Measurements from ENCODE around the gene LOXL4.
"Not testable (repeated sequence)": the region's sequence is repeated elsewhere in the genome, so short reads cannot be mapped to it uniquely, and the experiment has no call there.

LOXL4 gene

DNA sequence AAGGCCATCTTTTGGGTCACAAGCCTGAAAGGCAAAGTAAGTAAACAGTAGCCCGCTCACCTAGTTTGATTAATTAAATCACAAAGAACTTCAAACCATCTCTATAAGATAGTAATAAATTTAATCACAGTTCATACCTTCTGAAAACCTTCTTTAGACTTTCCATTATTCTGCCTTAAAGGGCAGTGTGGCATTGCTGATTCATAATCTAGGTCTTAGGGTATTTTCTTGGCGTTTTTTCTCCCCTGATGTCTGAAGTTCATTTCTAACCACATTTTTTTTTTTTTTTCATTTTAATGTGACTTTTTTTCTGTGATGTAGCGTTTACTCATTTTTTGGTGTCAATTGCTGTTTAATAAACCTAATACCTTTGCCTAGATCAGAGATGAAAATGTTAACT lies 27.5 kb downstream of the LOXL4 start:
- DNase-seq: no peak

DNA sequence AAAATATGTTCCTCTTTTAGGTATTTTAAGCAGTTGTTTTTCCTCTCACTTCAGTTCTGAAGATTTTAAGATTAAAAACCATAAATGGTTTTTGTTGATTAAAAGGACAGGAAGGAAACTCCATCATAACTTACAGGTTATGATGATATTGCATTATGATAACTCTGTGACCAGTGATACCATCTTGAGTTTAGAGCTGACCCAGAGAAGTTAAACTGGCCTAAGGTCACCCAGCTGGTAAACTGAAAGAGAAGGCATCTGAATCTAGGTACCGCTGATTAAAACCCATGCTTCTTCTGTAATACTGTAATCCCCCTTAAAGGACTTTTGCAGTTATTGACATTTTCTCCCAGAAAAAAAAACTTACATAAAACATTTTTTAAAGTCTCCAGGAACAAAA lies 29.6 kb downstream of the LOXL4 start:
- DNase-seq: no peak

DNA sequence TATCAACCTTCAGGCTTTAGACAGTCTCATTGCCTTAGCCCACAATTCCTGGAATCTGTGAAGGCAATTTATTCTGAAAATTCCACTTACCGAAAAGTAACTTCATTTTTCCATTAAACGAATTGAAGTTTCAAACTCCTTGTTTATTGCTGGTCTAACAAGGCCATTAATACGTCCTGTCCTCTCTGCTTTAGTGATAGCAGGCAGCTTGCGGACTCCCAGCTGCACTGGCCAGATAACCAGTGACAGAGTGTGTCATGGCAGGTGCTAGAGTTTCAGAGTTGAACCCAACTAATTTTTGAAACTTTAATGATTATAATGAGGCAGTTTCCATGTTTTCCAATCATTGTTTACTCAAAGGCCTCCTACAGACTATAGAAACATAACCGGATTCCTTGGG lies 31.1 kb downstream of the LOXL4 start:
- no peak for DNase-seq

DNA sequence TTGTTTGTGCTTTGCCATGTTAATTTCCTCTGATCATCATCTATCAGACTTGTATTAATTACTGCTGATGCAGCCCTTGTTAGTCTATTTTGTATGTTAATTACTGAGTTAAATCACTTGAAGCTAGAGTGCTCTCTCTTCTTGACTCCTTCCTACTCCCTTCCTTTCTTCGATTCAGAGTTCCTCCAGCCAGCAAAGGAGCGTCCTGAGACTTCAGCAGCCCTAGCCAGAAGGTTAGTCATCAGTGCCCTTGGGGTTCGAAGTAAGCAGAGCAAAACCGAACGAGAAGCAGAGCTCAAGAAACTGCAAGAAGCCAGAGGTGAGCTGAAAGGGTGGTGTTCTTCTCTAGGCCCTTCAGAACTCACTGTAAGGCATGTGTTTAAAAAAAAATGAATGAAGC lies 32.1 kb downstream of the LOXL4 start:
- no peak for DNase-seq

DNA sequence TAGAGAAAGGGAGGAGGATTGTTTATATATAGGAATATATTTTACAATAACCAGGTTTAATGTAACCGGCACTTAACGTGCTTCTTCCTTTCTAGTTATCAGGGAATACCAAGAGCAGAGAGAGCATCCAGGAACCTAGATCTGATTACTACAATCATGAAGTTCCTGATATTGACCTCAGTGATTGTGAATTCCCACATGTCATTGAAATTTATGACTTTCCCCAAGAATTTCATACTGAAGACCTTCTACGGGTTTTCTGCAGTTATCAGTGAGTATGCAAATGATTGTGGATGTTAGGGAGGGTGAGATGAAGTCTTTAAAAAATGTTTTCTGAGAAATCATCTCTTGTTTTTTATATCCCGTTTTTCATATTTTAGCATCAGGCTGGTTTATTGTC lies 36.6 kb downstream of the LOXL4 start:
- no peak for DNase-seq

DNA sequence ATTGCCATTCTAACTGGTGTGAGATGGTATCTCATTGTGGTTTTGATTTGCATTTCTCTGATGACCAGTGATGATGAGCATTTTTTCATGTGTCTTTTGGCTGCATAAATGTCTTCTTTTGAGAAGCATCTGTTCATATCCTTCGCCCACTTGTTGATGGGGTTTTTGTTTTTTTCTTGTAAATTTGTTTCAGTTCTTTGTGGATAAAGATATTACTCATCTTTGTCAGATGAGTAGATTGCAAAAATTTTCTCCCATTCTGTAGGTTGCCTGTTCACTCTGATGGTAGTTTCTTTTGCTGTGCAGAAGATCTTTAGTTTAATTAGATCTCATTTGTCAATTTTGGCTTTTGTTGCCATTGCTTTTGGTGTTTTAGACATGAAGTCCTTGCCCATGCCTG lies 39.7 kb downstream of the LOXL4 start:
- DNase-seq: not testable (repeated sequence)

DNA sequence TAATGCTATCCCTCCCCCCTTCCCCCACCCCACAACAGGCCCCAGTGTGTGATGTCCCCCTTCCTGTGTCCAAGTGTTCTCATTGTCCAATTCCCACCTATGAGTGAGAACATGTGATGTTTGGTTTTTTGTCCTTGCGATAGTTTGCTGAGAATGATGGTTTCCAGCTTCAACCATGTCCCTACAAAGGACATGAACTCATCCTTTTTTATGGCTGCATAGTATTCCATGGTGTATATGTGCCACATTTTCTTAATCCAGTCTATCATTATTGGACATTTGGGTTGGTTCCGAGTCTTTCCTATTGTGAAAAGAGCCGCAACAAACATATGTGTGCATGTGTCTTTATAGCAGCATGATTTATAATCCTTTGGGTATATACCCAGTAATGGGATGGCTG lies 40.3 kb downstream of the LOXL4 start:
- not testable (repeated sequence) for DNase-seq

DNA sequence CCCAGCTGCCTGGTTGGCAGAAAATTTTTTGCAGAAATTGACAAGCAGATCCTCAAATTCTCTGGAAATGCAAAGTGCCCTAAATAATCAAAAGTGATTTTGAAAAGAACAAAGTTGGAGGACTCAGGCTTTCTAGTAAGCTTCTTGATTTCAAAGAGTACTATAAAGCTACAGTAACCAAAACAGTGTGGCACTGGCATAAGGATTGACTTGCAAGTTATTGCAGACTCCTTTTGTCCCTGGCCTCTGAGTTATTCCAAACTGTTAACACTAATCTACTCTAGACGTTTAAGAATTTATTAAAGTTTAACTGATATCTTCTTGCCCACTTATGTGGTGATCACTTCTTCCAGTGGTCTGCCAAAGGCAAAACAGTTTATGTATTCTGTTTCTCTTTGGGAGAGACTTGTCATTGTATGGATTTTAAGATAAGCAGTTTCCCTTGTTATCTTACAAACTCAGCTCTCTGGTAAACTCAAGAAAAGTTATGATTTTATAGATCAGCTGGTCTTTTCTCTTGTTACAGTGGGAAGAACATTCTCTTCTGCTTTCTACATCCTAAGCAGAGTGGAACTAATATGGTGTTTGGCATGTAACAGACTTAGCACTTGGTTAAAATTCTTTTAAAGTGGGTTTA lies 41.4 kb downstream of the LOXL4 start:
- no peak for DNase-seq

DNA sequence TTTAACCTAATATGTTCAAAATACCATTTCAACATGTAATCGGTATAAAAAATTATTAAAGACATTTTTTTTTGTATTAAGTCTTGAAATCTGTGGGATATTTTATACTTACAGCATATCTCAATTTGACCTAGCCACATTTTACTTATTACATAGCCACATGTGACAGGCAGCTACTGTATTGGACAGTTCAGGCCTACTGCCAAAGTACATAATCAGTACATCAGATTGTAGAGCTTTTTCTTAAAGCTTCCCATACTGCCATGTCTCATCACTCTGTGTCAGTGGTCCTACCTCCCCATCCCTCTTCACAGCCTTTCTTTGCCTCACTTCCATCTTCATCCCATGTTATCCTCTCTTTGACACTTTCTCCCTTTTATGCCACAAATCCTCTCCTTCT lies 43.0 kb downstream of the LOXL4 start:
- DNase-seq: no peak

DNA sequence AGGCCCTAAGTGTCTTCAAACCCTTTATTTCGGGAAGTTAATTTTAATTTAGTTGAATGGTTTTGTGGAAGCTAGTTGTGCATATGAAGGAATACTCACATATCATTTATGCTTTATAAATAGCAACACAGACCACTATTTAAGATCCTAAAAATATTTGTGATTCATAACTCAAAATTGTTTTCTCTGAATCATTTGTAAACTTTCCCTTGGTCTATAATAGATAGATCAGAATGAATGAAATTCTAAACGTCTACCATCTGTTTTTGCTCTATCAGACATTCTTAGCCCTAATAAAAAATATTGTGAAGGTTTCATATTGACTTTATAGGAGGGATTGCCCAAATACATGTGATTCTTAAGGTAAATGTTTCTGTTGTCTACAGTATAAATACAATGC lies 43.5 kb downstream of the LOXL4 start:
- no peak for DNase-seq

DNA sequence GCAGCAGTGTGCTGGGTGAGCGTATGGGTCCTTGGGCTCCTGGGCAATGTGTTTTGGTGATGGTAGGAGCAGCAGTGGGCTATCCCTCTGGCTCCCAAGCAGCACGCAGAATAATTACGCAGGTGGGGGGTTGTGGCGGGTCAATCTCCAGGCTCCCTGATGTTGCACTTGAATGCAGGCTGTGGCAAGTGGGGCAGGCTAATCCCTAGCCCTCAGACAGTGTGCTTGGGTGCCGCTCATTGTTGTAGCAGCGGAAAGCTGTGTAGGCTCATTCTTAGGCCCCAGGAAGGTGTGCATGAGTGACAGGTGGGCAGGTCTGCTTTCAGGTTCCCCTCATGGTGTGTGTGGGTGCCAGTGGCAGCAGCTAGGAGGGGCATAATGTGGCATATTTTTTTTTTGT lies 44.1 kb downstream of the LOXL4 start:
- DNase-seq: no peak

DNA sequence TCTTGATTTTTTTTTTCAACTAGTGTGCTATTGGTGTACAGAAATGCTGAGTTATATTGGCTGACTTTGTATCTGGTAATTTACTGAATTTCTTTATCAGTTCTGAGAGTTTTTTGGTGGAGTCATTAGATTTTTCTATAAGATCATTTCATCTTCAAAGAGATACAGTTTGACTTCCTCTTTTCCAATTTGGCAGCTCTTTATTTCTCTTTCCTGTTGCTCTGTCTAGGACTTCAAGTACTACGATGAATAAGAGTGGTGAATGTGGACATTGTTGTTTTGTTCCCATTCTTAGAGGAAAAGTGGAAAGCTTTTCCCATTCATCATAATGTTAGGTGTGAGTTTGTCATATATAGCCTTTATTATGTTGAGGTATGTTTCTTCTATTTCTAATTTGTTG lies 50.2 kb downstream of the LOXL4 start:
- no peak for DNase-seq

DNA sequence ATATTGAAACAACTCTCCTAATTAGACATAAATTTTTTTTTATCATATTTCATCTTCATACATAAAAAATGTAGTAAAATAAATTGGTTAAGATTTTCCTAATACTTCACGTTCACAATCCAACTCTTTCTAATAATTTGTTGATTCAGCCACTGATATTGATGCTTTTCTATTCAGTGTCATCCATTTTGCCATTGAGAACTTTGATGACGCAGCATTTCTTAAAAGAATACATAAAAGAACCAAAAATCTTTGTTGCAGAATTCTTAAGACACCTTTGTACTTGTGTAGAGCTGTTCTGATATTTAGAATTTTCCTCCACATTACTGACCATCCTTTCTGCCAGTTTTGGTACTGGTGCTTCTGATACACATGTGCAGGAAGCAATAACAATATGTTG lies 52.6 kb downstream of the LOXL4 start:
- DNase-seq: no peak

DNA sequence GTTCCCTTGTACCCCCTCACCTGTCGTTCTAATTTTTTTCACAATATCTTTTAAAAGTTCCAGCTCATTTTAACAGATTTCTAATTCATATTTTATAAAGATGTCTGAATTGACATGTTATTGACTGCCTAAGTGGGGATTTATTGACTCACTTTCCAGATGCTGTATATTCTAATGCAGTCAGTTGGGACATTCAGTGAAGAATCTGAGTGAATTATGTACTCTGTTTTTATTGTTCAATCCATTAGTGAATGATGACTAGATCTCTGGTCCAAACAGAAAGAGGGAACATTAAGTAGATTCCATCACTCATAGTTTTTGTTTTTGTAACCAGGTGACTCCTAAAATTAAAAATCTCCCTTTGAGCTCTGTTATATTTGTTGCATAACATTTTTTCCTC lies 54.3 kb downstream of the LOXL4 start:
- DNase-seq: no peak

DNA sequence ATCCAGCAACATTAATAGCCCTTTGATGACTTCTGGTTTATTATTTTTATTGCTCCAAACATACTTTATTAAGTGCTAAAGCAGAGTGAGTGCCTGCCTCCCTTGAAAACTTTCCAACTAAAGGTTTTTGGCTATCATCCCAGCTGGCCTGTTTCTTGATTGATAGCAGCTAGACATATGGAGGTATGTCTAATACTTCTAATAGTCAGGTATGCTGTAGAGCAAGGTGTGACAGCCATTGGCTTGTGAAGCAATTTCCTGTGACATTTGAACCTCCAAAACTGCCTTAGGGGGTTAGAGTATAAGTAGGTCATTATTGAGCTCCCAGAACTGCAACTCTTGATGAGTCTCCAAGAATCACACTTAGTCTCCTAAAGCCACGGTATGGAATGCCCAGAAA lies 55.8 kb downstream of the LOXL4 start:
- DNase-seq: no peak

DNA sequence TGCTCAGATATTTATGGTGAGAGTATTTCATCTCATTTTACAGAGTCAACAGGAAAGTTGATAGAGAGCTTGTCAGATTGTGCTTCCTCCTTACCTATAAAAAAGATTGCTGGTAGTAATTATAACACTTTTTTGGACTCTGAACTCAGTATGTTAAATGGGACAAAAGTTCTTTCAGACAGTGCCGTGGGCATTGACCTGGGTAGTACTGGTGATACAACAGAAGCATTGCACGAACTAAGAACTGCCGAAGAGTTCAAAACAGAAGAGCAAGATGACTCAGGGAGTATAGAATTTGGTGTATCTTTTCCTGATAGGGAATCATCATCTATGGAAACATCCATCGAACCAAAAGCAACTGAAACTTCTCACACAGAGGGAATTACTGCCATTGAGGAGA lies 58.6 kb downstream of the LOXL4 start:
- no peak for DNase-seq

DNA sequence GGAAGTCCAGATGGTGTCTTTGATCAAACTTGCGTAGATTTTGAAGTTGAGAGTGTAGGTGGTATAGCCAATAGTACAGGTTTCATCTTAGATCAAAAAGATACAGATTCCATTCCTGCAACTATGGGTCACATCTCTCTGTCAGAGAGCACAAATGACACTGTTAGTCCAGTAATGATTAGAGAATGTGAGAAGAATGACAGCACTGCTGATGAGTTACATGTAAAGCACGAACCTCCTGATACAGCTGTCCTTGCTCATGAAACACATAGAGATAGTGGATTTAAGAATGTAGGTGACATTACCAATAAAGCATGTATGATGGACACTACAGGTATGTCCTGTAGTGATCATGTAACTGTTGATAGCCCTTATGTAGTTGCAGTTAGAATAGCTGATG lies 59.1 kb downstream of the LOXL4 start:
- DNase-seq: no peak

DNA sequence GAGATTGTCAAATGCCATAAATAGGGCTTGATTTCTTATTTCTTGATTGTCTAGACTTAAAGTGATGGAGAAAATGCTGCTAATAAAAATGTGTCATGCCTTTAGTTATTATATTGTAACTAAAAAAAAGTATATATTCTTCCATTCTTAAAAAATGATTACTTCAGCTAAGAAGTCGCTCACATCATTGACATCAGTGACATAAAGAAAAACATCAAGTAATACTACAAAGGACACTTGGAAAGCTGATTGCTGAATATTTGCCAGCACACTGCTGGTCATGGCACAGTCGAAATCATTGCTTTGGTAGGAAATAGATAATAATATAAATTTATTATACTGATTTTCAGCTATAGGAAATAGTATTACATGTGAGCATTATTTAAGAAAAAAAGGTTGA lies 62.6 kb downstream of the LOXL4 start:
- no peak for DNase-seq

DNA sequence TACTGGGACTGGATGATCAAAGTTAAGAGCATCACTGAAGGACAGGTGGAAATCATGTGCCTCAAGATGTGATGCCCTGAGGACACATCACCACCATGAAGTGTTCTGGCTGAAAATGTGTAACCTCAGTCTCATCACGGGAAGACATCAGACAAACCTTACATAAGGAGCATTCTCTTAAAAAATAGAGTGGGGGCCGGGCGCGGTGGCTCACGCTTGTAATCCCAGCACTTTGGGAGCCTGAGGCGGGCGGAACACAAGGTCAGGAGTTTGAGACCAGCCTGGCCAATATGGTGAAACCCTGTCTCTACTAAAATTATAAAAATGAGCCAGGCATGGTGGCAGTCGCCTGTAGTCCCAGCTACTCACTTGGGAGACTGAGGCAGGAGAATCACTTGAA lies 65.6 kb downstream of the LOXL4 start:
- no peak for DNase-seq

DNA sequence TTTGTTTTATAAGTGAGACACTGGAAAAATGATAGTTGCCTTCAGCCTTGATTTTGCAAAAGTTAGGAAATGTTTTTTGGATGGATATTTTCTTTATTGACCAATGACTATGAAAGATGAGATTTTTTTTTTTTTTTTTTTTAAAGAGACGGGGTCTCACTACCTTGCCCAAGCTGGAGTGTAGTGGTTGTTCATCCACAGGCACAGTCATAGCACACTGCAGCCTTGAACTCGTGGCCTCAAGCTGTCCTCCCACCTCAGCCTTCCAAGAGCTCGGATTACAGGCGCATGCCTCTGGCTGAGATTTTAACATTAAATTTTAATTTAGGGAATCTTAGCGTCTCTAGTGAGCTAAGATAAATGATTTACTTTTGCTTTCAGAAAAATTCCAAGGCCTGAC lies 66.2 kb downstream of the LOXL4 start:
- no peak for DNase-seq
